ENCODE measurements around the gene NKX2-4.
A peak's percentile ranks its signal among the peaks of the same experiment; 100 is the strongest.
"Not testable (repeated sequence)": the region's sequence is repeated elsewhere in the genome, so short reads cannot be mapped to it uniquely, and the experiment has no call there.

Gene NKX2-4

GRCh38 chr20:21366273-21366672 is 31.1 kb downstream of the NKX2-4 start:
- not testable (repeated sequence) for H3K23ac ChIP-seq (ENCODE audit: low read length); H3K4me2 ChIP-seq (ENCODE audit: low read length); H3K9ac ChIP-seq (ENCODE audit: low read length); H2AK5ac ChIP-seq (ENCODE audit: low read length); H3K4ac ChIP-seq (ENCODE audit: low read depth, low read length); H3K18ac ChIP-seq (ENCODE audit: low read length); H3K79me1 ChIP-seq (ENCODE audit: low read length); H3K27me3 ChIP-seq (ENCODE audit: insufficient read depth, low read length, poor library complexity); H3K56ac ChIP-seq (ENCODE audit: low read length); H4K8ac ChIP-seq (ENCODE audit: low read depth, low read length); H3K4me1 ChIP-seq (ENCODE audit: control insufficient read depth, low read depth, low read length); H2BK5ac ChIP-seq (ENCODE audit: low read length); H3K27ac ChIP-seq (ENCODE audit: low read depth, low read length); H2BK15ac ChIP-seq (replicated peaks; ENCODE audit: low read depth); H4K5ac ChIP-seq (ENCODE audit: low read length); H3K36me3 ChIP-seq (ENCODE audit: control insufficient read depth, insufficient read depth, low read length); H2BK120ac ChIP-seq (ENCODE audit: low read depth, low read length); H3K4me3 ChIP-seq (ENCODE audit: low read length); H3K79me2 ChIP-seq (ENCODE audit: control insufficient read depth, insufficient read depth, low read length)
- DNase-seq: peak; percentile 3
- no CpG with 5 or more reads among the region's 9 CpGs for WGBS (ENCODE audit: extremely low coverage, insufficient coverage, low lambda C conversion rate)

DNA sequence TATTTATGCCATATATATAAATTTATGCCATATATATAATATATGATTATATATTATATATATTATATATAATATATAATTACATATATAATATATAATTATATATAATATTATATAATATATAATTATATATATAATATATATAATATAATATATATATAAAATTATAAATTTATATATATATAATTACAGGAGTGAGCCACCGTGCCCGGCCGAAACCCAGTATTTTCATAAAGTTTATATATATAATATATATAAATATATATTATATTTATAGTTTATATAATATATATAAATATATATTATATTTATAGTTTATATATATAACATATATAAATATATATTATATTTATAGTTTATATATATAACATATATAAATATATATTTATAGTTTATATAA is 31.6 kb downstream of the NKX2-4 start:
- Histone ChIP-seq H3K79me1 (ENCODE audit: low read length) (peaks cover 8% of the 10 kb centered on the region), H3K79me2 (ENCODE audit: control insufficient read depth, insufficient read depth, low read length) (no peaks in the 10 kb centered on the region), H3K23ac (ENCODE audit: low read length) (no peak overlapping the region), H2BK5ac (ENCODE audit: low read length) (no peak overlapping the region), H3K27me3 (ENCODE audit: insufficient read depth, low read length, poor library complexity) (no peaks in the 10 kb centered on the region), H2AK5ac (ENCODE audit: low read length) (no peak overlapping the region), H3K4me3 (ENCODE audit: low read length) (no peak overlapping the region), H3K27ac (ENCODE audit: low read depth, low read length) (no peak overlapping the region), H4K5ac (ENCODE audit: low read length) (no peak overlapping the region), H4K8ac (ENCODE audit: low read depth, low read length) (no peak overlapping the region), H3K4me2 (ENCODE audit: low read length) (no peak overlapping the region), H3K4me1 (ENCODE audit: control insufficient read depth, low read depth, low read length) (no peaks in the 10 kb centered on the region), H2BK15ac (replicated peaks; ENCODE audit: low read depth) (no peak overlapping the region), H3K4ac (ENCODE audit: low read depth, low read length) (no peak overlapping the region), H2BK120ac (ENCODE audit: low read depth, low read length) (no peak overlapping the region), H3K18ac (ENCODE audit: low read length) (no peak overlapping the region), H3K9ac (ENCODE audit: low read length) (no peak overlapping the region), H3K36me3 (ENCODE audit: control insufficient read depth, insufficient read depth, low read length) (peaks cover 8% of the 10 kb centered on the region), H3K56ac (ENCODE audit: low read length) (no peak overlapping the region)
- DNase-seq: no peak
- WGBS (ENCODE audit: extremely low coverage, insufficient coverage, low lambda C conversion rate): no CpG with 5 or more reads among the region's 3 CpGs

GRCh38 chr20:21364413-21364812 is 32.9 kb downstream of the NKX2-4 start:
- no CpG with 5 or more reads among the region's 6 CpGs for WGBS (ENCODE audit: extremely low coverage, insufficient coverage, low lambda C conversion rate)
- H3K27me3 ChIP-seq (ENCODE audit: insufficient read depth, low read length, poor library complexity): no peaks in the 10 kb centered on the region
- H2BK15ac ChIP-seq (replicated peaks; ENCODE audit: low read depth): no peak overlapping the region
- H3K79me2 ChIP-seq (ENCODE audit: control insufficient read depth, insufficient read depth, low read length): no peaks in the 10 kb centered on the region
- H2AK5ac ChIP-seq (ENCODE audit: low read length): no peak overlapping the region
- H2BK5ac ChIP-seq (ENCODE audit: low read length): no peak overlapping the region
- H3K4me2 ChIP-seq (ENCODE audit: low read length): no peak overlapping the region
- no peak overlapping the region for H3K18ac ChIP-seq (ENCODE audit: low read length)
- H3K4me3 ChIP-seq (ENCODE audit: low read length): no peak overlapping the region
- no peaks in the 10 kb centered on the region for H3K4me1 ChIP-seq (ENCODE audit: control insufficient read depth, low read depth, low read length)
- H3K23ac ChIP-seq (ENCODE audit: low read length): no peak overlapping the region
- peaks cover 8% of the 10 kb centered on the region for H3K36me3 ChIP-seq (ENCODE audit: control insufficient read depth, insufficient read depth, low read length)
- no peak overlapping the region for H3K27ac ChIP-seq (ENCODE audit: low read depth, low read length)
- no peak for DNase-seq
- H3K56ac ChIP-seq (ENCODE audit: low read length): no peak overlapping the region
- H3K4ac ChIP-seq (ENCODE audit: low read depth, low read length): no peak overlapping the region
- no peak overlapping the region for H3K9ac ChIP-seq (ENCODE audit: low read length)
- H2BK120ac ChIP-seq (ENCODE audit: low read depth, low read length): no peak overlapping the region
- peaks cover 10% of the 10 kb centered on the region for H3K79me1 ChIP-seq (ENCODE audit: low read length)
- no peak overlapping the region for H4K8ac ChIP-seq (ENCODE audit: low read depth, low read length)
- H4K5ac ChIP-seq (ENCODE audit: low read length): no peak overlapping the region

GRCh38 chr20:21361266-21361665 is 36.1 kb downstream of the NKX2-4 start:
- no peak overlapping the region for H3K18ac ChIP-seq (ENCODE audit: low read length)
- H3K56ac ChIP-seq (ENCODE audit: low read length): no peak overlapping the region
- no peaks in the 10 kb centered on the region for H3K79me2 ChIP-seq (ENCODE audit: control insufficient read depth, insufficient read depth, low read length)
- H2BK120ac ChIP-seq (ENCODE audit: low read depth, low read length): no peak overlapping the region
- no peak overlapping the region for H3K4me3 ChIP-seq (ENCODE audit: low read length)
- WGBS (ENCODE audit: extremely low coverage, insufficient coverage, low lambda C conversion rate): no CpG with 5 or more reads among the region's 2 CpGs
- H3K27ac ChIP-seq (ENCODE audit: low read depth, low read length): no peak overlapping the region
- H2BK15ac ChIP-seq (replicated peaks; ENCODE audit: low read depth): no peak overlapping the region
- H4K8ac ChIP-seq (ENCODE audit: low read depth, low read length): no peak overlapping the region
- H3K9ac ChIP-seq (ENCODE audit: low read length): no peak overlapping the region
- no peak overlapping the region for H3K23ac ChIP-seq (ENCODE audit: low read length)
- H3K4me1 ChIP-seq (ENCODE audit: control insufficient read depth, low read depth, low read length): no peaks in the 10 kb centered on the region
- no peaks in the 10 kb centered on the region for H3K27me3 ChIP-seq (ENCODE audit: insufficient read depth, low read length, poor library complexity)
- no peak overlapping the region for H2BK5ac ChIP-seq (ENCODE audit: low read length)
- peaks cover 8% of the 10 kb centered on the region for H3K79me1 ChIP-seq (ENCODE audit: low read length)
- peaks cover 11% of the 10 kb centered on the region for H3K36me3 ChIP-seq (ENCODE audit: control insufficient read depth, insufficient read depth, low read length)
- no peak overlapping the region for H3K4ac ChIP-seq (ENCODE audit: low read depth, low read length)
- H3K4me2 ChIP-seq (ENCODE audit: low read length): no peak overlapping the region
- H4K5ac ChIP-seq (ENCODE audit: low read length): no peak overlapping the region
- no peak for DNase-seq
- no peak overlapping the region for H2AK5ac ChIP-seq (ENCODE audit: low read length)

GRCh38 chr20:21360705-21361104 is 36.6 kb downstream of the NKX2-4 start:
- peaks cover 11% of the 10 kb centered on the region for H3K36me3 ChIP-seq (ENCODE audit: control insufficient read depth, insufficient read depth, low read length)
- H3K27ac ChIP-seq (ENCODE audit: low read depth, low read length): no peak overlapping the region
- no peak overlapping the region for H2BK5ac ChIP-seq (ENCODE audit: low read length)
- H3K79me1 ChIP-seq (ENCODE audit: low read length): peaks cover 8% of the 10 kb centered on the region
- H4K5ac ChIP-seq (ENCODE audit: low read length): no peak overlapping the region
- no peak overlapping the region for H2AK5ac ChIP-seq (ENCODE audit: low read length)
- H3K4me1 ChIP-seq (ENCODE audit: control insufficient read depth, low read depth, low read length): no peaks in the 10 kb centered on the region
- DNase-seq: no peak
- H2BK15ac ChIP-seq (replicated peaks; ENCODE audit: low read depth): no peak overlapping the region
- H3K9ac ChIP-seq (ENCODE audit: low read length): no peak overlapping the region
- H3K4ac ChIP-seq (ENCODE audit: low read depth, low read length): no peak overlapping the region
- H3K56ac ChIP-seq (ENCODE audit: low read length): no peak overlapping the region
- no peaks in the 10 kb centered on the region for H3K79me2 ChIP-seq (ENCODE audit: control insufficient read depth, insufficient read depth, low read length)
- no peak overlapping the region for H3K18ac ChIP-seq (ENCODE audit: low read length)
- H4K8ac ChIP-seq (ENCODE audit: low read depth, low read length): no peak overlapping the region
- no peak overlapping the region for H3K4me2 ChIP-seq (ENCODE audit: low read length)
- H3K27me3 ChIP-seq (ENCODE audit: insufficient read depth, low read length, poor library complexity): no peaks in the 10 kb centered on the region
- H3K23ac ChIP-seq (ENCODE audit: low read length): no peak overlapping the region
- no peak overlapping the region for H3K4me3 ChIP-seq (ENCODE audit: low read length)
- WGBS (ENCODE audit: extremely low coverage, insufficient coverage, low lambda C conversion rate): no CpG with 5 or more reads among the region's 1 CpG
- H2BK120ac ChIP-seq (ENCODE audit: low read depth, low read length): no peak overlapping the region

DNA sequence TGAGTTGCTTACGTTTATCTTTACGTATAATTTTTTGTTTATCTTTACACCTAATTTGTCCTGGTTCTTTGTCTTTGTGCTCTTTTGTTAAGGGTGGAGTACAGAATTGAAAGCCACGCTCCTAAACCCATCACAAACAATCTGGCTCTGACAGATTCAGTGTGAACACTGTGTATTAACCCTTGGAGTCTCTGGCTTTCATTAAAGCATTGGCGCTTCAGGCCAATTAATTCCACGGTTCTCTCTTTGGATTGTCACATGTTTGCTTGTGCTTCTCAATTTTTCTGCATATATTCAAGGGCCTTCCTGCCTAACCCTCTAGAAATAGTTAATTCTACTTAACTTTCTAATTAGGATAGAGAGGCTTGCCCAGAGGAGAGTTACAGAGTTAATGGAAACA is 38.6 kb downstream of the NKX2-4 start:
- H3K4ac ChIP-seq (ENCODE audit: low read depth, low read length): no peak overlapping the region
- H3K27me3 ChIP-seq (ENCODE audit: insufficient read depth, low read length, poor library complexity): no peaks in the 10 kb centered on the region
- no peak overlapping the region for H4K5ac ChIP-seq (ENCODE audit: low read length)
- no peak overlapping the region for H3K23ac ChIP-seq (ENCODE audit: low read length)
- H3K56ac ChIP-seq (ENCODE audit: low read length): no peak overlapping the region
- WGBS (ENCODE audit: extremely low coverage, insufficient coverage, low lambda C conversion rate): no CpG with 5 or more reads among the region's 5 CpGs
- no peak overlapping the region for H3K4me2 ChIP-seq (ENCODE audit: low read length)
- no peak overlapping the region for H2BK15ac ChIP-seq (replicated peaks; ENCODE audit: low read depth)
- H3K36me3 ChIP-seq (ENCODE audit: control insufficient read depth, insufficient read depth, low read length): peaks cover 9% of the 10 kb centered on the region
- H2BK5ac ChIP-seq (ENCODE audit: low read length): no peak overlapping the region
- no peak overlapping the region for H2BK120ac ChIP-seq (ENCODE audit: low read depth, low read length)
- no peaks in the 10 kb centered on the region for H3K79me2 ChIP-seq (ENCODE audit: control insufficient read depth, insufficient read depth, low read length)
- no peak overlapping the region for H3K27ac ChIP-seq (ENCODE audit: low read depth, low read length)
- no peak overlapping the region for H3K9ac ChIP-seq (ENCODE audit: low read length)
- no peak overlapping the region for H2AK5ac ChIP-seq (ENCODE audit: low read length)
- H3K4me3 ChIP-seq (ENCODE audit: low read length): no peak overlapping the region
- H3K79me1 ChIP-seq (ENCODE audit: low read length): peaks cover 8% of the 10 kb centered on the region
- no peaks in the 10 kb centered on the region for H3K4me1 ChIP-seq (ENCODE audit: control insufficient read depth, low read depth, low read length)
- H4K8ac ChIP-seq (ENCODE audit: low read depth, low read length): no peak overlapping the region
- H3K18ac ChIP-seq (ENCODE audit: low read length): no peak overlapping the region
- DNase-seq: no peak

Measured in mesendoderm (in vitro differentiated cells).